Limb (tissue), 2 donors: ENCODE data around the gene PMPCA.

ENCODE experiments used
- DNase-seq, 2 donors: peaks; one replicate each; pipeline ENCODE4 v3.0.0-alpha.2; 2016; ENCODE audit errors: extremely low spot score in 2 of 2

Gene PMPCA

GRCh38 chr9:136456258-136456657, 45.8 kb downstream of the PMPCA start:
- DNase-seq, result no peak

GRCh38 chr9:136457326-136457725, 46.9 kb downstream of the PMPCA start:
- DNase-seq, result no peak

- no peak for DNase-seq
Observed at GRCh38 chr9:136459425-136459824, 49.0 kb downstream of the PMPCA start.

- DNase-seq, result no peak
Observed at GRCh38 chr9:136460772-136461325, 50.4 kb downstream of the PMPCA start.

GRCh38 chr9:136462664-136463063, 52.2 kb downstream of the PMPCA start:
- no peak for DNase-seq

- no peak for DNase-seq
Observed at GRCh38 chr9:136463578-136463977, 53.1 kb downstream of the PMPCA start.

- no peak for DNase-seq
Observed at GRCh38 chr9:136464241-136464640, 53.8 kb downstream of the PMPCA start.

GRCh38 chr9:136465500-136466154, 55.2 kb downstream of the PMPCA start:
- no peak for DNase-seq

- no peak for DNase-seq
Observed at GRCh38 chr9:136466155-136466541, 55.7 kb downstream of the PMPCA start.

GRCh38 chr9:136467766-136468165, 57.3 kb downstream of the PMPCA start:
- no peak for DNase-seq

- no peak for DNase-seq
Observed at GRCh38 chr9:136470356-136470755, 59.9 kb downstream of the PMPCA start.

- no peak for DNase-seq
Observed at GRCh38 chr9:136470792-136471469, 60.5 kb downstream of the PMPCA start.

GRCh38 chr9:136471802-136472487, 61.5 kb downstream of the PMPCA start:
- DNase-seq, result no peak

- DNase-seq, result no peak
Observed at GRCh38 chr9:136472640-136473353, 62.3 kb downstream of the PMPCA start.

GRCh38 chr9:136473354-136473721, 62.9 kb downstream of the PMPCA start:
- DNase-seq, result no peak
